Fibroblast of peridontal ligament (primary cell): ENCODE data around the gene CLCA2.
"Not testable (repeated sequence)": the region's sequence is repeated elsewhere in the genome, so short reads cannot be mapped to it uniquely, and the experiment has no call there.

Source experiments
- DNase-seq: peaks from one replicate; pipeline ENCODE4 v3.0.0-alpha.2; 2010; ENCODE audit errors: extremely low read depth

The CLCA2 gene

DNA sequence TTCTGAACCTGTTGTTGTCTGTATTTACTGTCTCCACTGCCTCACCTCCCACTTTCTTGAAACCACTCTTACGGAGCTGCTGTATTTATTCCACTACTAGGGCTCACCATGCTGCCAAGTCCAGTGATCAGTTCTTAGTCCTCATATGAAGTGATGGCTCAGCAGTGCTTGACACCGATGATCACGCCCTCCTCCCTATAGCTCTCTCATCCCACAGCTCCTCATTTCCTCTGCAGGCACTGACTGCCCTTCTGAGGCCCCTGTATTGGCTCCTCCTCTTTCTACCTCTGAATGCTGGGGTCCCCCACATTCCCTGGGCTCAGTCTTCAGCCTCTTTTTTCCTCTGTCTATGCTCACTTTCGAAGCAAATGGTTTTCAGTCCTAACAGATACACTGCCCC lies 48.2 kb downstream of the CLCA2 start:
- no peak for DNase-seq

DNA sequence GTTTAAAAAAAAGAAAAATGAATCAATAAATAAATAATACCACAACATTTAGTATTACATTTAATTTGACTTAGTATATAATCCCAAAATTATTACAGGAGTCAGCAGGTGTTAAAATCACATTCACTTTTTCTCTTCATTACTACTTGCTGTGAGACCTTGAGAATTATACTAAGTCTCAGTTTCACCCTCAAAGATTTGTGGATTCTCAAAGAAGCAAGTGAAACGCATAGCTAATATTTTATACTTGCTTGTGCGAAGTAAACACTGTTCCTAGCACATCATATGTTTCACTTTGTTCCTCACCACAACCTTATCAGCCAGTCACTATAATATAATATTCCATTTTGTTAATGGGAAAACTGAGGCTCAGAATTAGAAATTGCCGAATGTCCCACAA lies 48.8 kb downstream of the CLCA2 start:
- no peak for DNase-seq

DNA sequence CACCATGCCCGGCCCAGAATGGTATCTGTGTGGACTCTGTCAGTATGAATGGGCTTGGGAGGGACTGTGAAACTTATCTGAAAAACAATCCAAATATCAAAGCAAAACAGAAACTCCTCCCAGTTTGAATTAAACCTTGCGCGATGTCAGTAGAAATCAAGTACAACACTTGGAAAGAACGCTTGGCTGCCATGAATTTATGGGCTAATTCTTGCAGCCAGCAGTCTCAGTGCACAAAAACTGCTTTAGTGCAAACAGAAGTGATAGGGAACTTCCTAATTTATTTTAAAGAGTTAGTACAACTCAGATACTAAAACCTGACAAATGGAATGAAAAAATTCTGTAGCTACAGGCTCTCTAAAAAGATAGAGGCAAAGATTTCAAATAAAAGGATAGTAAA lies 53.3 kb downstream of the CLCA2 start:
- DNase-seq = no peak

DNA sequence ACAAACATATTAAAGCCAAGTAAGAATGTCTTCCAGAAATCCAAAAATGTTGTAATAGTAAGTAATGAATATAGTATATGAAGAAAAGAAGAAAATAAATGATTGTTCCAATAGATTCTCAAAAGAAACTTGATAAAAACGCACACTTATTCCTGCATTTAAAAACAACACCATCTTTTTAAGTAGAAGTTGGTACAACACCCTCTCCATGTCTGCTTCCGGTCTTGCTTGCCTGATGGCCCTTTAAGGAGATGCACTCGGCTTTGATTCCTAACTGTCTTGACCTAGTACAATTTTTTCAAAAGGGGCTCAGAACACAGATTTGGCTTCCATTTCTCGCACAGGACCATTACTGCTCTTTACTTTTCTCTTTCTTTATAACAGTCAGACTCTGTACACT lies 53.7 kb downstream of the CLCA2 start:
- no peak for DNase-seq

DNA sequence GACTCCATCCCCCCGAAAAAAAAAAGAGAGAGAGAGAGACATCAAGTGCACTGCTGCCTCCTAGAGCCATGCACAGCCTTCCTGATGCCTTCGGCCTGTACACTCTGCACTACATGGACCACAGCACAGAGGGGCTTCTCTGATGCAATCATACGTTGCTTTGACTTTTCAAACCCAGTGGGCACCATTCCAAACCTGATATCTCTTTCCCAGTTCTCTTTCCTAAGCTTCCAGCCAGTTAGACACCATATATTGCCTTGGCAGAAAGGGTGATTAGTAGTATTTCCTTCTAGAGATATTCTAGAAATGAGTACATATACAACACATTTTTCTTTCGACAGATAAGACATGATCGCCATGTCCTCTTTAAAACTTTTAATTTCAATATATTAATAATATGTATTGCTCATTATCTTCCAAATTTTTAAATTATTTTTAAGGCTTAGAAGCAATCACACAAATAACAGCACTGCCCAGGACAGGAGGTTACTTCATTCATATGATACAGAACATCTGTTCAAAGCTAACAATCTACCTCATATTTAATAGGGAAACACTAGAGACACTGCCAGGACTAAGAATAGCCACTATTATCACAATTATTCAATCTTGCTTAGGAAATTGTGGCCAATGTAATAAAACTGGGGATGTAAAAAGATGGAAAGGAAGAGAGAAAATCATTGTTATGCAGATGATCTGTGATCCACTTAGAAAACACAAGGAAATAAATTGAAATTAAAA lies 54.6 kb downstream of the CLCA2 start:
- no peak for DNase-seq

DNA sequence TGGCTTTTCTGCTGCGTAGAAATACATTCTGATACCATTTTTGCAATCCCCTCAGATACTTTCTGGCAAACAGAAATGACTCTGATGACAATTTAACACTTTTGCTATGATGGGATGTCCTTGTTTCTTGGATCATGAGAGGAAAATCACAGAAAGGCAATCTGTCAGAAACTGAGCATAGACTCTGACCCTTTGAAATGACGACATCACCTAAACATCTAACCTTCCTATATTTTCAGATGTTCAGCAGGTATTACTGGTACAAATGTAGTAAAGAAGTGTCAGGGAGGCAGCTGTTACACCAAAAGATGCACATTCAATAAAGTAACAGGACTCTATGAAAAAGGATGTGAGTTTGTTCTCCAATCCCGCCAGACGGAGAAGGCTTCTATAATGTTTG lies 58.0 kb downstream of the CLCA2 start:
- DNase-seq = no peak

DNA sequence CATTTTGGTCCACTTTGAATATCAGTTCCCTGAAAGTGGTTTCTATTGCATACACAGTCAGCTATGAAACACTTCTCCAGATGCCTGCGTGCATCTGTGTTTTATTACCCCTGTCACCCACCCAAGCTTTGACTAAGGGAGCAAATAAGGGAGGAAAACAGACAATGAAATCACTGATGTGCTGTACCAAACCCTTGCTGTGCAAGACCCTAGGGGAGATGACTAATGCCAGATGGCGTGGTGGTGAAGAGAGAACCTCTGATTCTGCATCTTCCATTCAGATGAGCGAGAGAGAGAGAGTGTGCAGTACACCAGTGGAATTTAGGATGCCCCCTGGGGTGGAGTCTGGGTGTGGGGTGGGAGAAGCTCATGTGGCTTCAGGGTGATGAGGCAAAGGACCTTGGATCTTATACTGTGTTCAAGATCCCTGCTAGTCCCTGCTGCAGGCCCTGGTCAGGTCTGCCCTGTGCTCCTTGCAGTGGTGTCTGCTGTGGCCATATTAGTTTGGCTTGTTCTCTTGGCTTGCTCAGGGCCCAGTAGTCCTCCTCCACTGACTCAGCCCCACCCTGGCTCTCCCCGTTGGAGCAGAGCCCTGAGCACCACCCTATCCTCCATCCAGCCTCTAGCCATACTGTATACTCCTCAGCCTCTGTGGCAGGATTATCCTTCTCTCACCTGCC lies 63.3 kb downstream of the CLCA2 start:
- DNase-seq = peak; percentile 99

DNA sequence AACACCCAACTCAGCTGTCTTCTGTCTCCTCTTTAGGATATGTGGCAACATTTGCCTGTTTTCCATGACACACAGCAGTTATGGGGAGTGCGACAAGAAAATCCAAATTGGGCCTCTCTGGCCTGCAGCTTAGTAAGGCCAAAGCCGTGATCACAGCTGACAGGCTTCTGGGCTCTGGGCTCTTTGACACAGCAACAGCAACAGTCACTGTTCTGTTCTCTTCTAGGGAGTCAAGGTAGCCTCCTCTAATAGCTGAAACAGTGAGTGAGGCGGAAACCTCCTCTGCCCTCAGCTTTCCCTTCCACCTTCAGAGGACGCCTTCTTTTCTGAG lies 63.8 kb downstream of the CLCA2 start:
- no peak for DNase-seq

DNA sequence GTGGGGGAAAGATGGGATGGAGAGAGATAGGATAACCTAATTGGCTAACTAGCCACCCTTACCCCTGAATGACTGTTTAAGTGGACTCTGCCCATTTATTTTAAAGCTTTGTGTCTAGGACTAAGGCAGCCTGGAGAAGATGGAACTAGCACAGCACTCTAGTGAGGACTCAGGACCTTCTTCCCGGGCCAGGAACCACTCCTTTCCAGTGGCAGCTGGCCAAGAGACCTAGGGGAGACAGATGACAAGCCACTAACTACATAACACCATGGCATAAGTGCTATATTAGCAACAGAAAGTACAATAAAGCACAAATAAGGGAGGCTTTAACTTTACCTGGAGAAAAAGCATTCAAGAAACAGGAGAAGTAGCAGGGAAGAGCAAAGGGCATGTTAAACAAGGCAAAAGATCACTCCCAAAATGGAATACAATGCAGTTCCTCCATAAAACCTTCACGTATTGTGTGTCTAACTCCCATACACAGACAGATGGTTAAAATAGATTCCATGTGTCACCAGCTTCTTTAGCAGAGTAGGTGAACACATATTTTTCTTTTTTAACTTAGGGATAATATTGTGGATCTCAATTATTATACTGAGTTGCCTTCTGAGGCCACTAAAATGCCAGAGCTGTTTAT lies 65.4 kb downstream of the CLCA2 start:
- no peak for DNase-seq

DNA sequence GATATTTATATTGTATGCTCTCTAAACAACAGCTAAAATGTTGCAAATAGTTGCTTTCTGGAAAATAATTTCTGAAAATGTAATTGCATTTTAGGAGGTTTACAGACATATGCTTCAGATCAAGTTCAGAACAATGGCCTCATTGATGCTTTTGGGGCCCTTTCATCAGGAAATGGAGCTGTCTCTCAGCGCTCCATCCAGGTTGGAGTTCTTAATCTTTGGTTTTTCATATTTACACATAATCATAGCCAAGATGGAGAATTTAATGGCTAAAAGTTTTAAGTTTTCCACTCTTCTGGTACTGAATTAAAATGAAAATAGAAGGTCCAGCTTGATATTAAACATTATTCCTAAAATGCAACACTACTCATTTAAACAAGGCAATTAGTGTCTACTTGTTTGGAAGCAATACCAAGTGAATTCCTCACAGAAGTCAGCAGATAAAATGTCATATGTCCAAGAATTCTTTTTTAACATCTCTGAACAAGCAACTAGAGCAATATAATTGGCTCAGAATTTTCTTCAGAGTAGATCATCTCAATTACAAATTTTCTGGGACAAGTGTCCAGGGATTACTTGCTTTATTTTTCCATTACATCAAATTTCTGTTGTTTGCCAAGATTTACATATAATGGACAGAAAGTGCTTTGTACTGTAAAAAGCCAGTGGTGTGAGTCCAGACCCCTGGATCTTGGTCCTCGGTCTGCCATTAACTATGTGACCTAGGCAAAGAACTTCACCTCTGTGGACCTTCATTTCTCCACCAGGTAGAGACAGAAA lies 67.4 kb downstream of the CLCA2 start:
- no peak for DNase-seq

DNA sequence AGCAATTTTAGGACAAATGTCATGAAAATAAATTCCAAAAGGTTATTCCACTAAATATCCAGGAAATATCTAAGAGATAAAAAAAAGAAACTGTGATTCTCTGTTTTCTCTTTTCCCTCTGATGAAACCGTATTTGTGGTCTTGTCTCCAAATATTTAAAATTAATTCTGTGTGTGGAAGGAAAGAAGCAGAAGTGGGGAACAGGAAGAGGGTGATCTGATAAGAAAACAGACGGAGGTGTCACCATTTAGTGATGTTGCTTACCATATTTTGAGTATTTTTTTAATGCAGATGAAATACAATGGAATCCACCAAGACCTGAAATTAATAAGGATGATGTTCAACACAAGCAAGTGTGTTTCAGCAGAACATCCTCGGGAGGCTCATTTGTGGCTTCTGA lies 74.3 kb downstream of the CLCA2 start:
- no peak for DNase-seq

DNA sequence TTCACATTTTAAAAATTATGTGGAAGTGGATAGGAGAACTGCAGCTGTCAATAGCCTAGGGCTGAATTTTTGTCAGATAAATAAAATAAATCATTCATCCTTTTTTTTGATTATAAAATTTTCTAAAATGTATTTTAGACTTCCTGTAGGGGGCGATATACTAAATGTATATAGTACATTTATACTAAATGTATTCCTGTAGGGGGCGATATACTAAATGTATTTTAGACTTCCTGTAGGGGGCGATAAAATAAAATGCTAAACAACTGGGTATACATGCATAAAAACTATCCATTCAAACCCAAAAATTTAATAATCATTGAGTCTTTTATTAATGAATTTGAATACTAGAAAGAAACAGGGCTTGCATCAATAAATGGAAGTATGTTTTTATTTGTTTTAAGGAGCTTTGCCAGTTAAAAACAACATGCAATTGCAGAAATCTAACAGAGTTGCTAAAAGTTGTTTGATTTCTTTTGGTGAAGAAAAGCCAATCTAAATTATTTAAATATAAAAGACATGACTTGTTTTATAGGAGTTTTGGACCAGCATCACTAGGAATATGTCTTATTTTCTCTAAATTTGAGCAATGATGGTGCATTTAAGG lies 76.1 kb downstream of the CLCA2 start:
- no peak for DNase-seq

DNA sequence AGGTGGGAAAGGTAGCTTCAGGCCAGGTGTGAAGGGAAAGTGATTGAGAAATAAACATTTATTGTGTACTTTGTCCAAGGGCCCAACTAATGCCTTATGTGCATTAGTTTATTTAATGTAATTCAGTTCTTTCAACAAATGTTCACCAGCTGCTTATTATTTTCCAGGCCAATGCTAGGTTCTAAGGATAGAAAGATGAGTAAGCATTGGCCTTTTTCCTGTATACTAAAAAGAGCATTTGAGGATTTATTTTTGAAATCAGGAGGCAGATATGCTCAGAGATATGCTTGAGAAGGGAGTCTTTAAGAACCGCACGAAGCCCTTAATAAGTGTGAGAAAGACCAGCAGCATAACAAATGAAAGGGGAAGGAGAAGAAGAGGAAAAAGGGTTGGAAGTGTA lies 76.7 kb downstream of the CLCA2 start:
- DNase-seq = peak; percentile 59

DNA sequence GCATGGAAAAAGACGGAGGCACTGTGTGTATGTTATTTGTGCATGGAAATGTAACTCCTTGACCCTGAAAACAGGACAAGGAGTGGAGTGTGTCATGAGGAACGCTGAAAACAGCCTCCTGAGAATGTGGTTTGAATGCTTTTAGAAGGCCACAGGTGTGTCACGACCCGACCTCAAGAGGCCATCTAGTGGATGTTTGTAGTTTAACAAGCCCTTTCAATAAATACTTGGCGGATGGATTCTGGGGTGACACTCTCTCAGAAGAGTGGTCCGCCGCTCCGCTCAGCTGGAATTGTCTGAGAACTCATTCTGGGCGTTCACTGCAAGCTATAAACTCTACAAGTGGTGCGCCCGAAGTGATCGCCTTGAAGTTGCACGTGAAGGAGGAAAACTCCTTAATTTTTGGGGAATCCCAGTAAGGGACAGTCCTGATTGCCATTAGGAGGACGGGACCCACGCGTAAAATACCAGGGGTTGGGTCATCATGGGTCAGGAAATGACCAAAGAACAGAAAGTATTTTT lies 78.2 kb downstream of the CLCA2 start:
- not testable (repeated sequence) for DNase-seq

DNA sequence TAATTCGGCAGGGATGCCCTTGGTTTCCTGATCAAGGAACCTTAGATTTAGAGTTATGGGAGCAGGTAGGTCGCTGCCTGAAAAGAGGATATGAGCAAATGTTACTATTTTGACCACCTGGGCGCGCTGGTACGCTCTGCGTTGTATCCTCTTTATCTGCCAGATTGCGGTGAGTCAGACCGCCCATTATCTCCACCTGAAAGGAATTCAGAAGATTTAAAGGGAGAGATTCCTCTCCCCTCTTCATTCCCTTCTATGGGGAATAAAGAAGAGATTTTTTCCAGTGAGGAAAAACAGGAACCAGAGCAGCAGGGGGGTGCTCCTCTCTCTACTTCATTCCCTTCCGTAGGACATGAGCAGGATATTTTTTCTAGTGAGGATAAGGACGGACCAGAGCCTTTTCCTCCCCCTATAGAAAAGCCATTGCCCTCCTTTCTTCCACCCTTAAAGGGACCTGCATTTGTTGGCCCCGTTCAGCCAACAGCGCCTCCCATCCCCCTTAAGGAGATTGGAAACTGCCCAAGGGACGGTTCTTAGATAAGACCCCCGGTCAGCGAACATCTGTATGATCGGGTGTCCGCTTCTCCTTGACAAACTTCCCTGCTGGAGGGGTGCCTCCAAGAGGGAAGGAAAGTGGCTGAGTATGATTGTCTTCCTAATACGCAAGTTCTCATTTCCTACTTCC lies 78.9 kb downstream of the CLCA2 start:
- DNase-seq = no peak

DNA sequence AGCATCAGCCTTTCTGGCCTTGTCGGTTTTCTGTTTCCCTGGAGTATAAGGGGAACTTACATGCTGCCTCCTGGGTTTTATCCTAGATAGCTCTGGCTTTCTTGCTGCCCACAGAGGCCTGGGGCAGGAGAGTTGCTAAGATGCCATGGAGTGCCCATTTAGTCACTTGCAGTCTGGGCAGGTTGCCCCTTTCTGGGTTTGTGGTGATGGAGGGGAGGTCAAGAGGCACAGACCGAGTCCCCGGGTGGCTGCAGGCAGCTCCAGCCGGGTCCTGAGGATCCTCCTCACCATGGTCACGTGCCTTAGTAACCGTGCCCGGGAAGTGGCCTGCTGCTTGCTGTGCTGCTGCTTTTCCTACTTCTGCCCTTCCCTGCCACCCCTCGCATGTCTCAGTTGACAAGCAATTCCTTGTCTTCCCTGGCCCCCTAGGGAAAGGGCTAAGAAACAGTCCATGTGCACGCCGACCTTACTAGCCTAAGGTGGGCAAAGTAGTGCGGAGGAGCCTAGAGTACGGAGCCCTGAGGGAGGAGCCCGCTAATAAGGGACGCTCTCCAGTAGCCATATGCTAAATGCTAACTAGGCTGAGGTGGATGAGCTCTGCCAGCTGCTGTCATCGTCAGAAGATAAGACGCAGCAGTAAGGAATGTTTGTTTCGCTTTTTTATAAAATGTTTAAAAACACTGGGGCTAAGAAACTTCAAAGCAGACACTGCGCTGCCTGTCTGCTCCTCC lies 79.6 kb downstream of the CLCA2 start:
- DNase-seq = no peak

DNA sequence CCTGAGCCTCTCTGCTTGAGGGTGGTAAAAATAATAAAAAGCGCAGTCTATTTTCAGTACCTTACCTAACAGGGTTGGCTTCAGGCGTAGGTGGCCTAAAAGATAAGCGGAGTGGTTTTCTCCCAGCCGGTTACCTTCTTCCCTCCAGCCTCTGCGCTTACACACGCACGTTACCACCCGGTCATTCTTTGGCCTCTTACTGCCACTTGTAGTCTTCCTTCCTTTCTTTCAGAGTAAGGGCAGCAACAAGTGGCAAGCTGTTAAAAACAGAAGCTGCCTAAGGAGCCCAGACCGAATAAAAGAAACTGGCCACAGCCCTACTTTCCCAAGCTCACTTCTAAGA lies 80.1 kb downstream of the CLCA2 start:
- no peak for DNase-seq

DNA sequence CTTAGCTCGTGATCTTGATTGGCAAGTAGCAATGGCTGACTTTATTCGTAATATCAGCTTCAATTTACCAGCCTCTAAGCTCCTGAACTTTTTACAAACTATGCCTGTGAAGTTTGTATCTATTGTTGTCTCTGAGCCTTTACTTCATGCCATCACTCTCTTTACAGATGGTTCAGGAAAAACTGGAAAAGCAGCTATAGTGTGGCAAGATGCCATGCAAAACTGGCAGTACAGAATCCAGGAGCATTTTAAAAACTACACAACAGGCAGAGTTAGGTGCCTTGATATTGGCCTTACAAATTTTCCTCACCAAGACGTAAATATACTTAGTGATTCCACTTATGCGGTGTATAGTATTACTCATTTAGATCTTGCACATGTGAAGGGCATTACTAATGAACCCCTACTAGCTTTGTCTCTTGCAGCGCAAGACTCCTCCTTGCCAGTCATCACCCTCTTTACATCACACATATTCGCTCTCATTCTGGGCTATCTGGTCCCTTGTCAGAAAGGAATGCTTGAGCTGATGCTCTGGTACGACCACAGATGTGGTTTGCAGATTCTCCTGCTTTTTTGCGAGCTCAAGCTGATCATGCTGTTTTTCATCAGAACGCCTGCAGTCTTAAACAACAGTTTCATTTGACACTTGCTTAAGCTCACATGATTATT lies 81.1 kb downstream of the CLCA2 start:
- no peak for DNase-seq

DNA sequence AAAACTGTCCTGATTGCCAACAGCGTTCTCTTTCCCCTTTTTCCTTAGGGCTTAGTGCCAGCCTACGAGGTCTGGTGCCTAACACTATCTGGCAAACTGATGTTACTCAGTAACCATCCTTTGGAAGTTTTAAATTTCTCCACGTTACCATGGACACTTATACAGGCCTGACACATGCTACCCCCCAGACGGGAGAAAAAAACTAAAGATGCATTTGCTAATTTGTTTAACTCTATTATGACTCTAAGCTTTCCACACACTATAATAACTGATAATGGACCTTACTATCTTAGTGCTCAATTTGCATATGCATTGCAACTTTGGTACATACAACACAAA lies 81.6 kb downstream of the CLCA2 start:
- DNase-seq = no peak
